GM23338 (cell line): ENCODE results near the gene MOB3C. TPM values are rescaled to one million over a fixed set of nuclear protein-coding genes. Genes with fewer than 3 reads are reported as not detected.

Experiments
- ATAC-seq: fragments of 200-7000 bp; cut with Tn5 transposase; 3 replicates; pipeline ENCODE4 v1.9.1; 2020
- DNase-seq: peaks from one replicate; pipeline ENCODE4 v3.0.0-alpha.2; 2015; ENCODE audit warnings: low spot score
- H2AFZ ChIP-seq: fragments of 200-600 bp; sonication (generic); 2 replicates; pipeline ENCODE4 v1.8.0; 2016; ENCODE audit warnings: antibody characterized with exemption, mild to moderate bottlenecking, moderate library complexity
- H3F3A ChIP-seq: fragments of 200-600 bp; sonication (generic); replicated peaks from 2 replicates; pipeline ENCODE4 v1.8.0; 2017; ENCODE audit warnings: antibody characterized with exemption, mixed run types, low read depth
- H3K27ac ChIP-seq: fragments of 200-600 bp; sonication (generic); 2 replicates; pipeline ENCODE4 v1.6.1; 2016; ENCODE audit warnings: low read depth
- H3K27me3 ChIP-seq: fragments of 200-600 bp; sonication (generic); 2 replicates; pipeline ENCODE4 v1.8.0; 2016; ENCODE audit warnings: mild to moderate bottlenecking, mixed run types, moderate library complexity; ENCODE audit not compliant: insufficient read depth
- H3K36me3 ChIP-seq: fragments of 200-600 bp; sonication (generic); 2 replicates; pipeline ENCODE4 v1.8.0; 2016; ENCODE audit warnings: mild to moderate bottlenecking; ENCODE audit not compliant: insufficient read depth
- H3K4me1 ChIP-seq: fragments of 200-600 bp; sonication (generic); 2 replicates; pipeline ENCODE4 v1.8.0; 2016; ENCODE audit warnings: mild to moderate bottlenecking, moderate library complexity; ENCODE audit not compliant: insufficient read depth
- H3K4me2 ChIP-seq: fragments of 200-600 bp; sonication (generic); 2 replicates; pipeline ENCODE4 v1.7.1; 2017; ENCODE audit warnings: mixed run types
- H3K4me3 ChIP-seq: fragments of 200-600 bp; sonication (generic); 2 replicates; pipeline ENCODE4 v1.6.1; 2016; ENCODE audit warnings: mixed run types
- H3K79me2 ChIP-seq: fragments of 200-600 bp; sonication (generic); replicated peaks from 2 replicates; pipeline ENCODE4 v1.8.0; 2017; ENCODE audit warnings: mild to moderate bottlenecking; ENCODE audit not compliant: insufficient read depth
- H3K9me2 ChIP-seq: fragments of 200-600 bp; sonication (generic); 2 replicates; pipeline ENCODE4 v1.8.0; 2017; ENCODE audit not compliant: insufficient read depth
- H4K20me1 ChIP-seq: fragments of 200-600 bp; sonication (generic); replicated peaks from 2 replicates; pipeline ENCODE4 v1.8.0; 2017; ENCODE audit warnings: mild to moderate bottlenecking; ENCODE audit not compliant: insufficient read depth
- H3K27ac Mint-ChIP-seq: 2 replicates; pipeline ENCODE4 v1.8.0; 2020; ENCODE audit warnings: inconsistent platforms, mild to moderate bottlenecking, moderate library complexity, mixed read lengths
- H3K27me3 Mint-ChIP-seq: 3 replicates; pipeline ENCODE4 v1.8.0; 2022; ENCODE audit warnings: low read depth, mild to moderate bottlenecking, moderate library complexity, mixed read lengths, inconsistent platforms; ENCODE audit not compliant: insufficient read depth, poor library complexity
- H3K36me3 Mint-ChIP-seq: 3 replicates; pipeline ENCODE4 v1.8.0; 2021; ENCODE audit warnings: low read depth, mild to moderate bottlenecking, inconsistent platforms, moderate library complexity, mixed read lengths
- H3K4me1 Mint-ChIP-seq: 3 replicates; pipeline ENCODE4 v1.8.0; 2020; ENCODE audit warnings: mild to moderate bottlenecking, inconsistent platforms, mixed read lengths
- H3K4me3 Mint-ChIP-seq: 3 replicates; pipeline ENCODE4 v1.8.0; 2021; ENCODE audit warnings: moderate library complexity, mild to moderate bottlenecking, inconsistent platforms, mixed read lengths
- H3K9me3 Mint-ChIP-seq: 3 replicates; pipeline ENCODE4 v1.8.0; 2020; ENCODE audit warnings: moderate library complexity, mild to moderate bottlenecking, inconsistent platforms, mixed read lengths
- CREB1 ChIP-seq: fragments of 250-450 bp; sonication (Bioruptor Pico); IDR thresholded peaks from 2 replicates; pipeline ENCODE4 v1.5.0; 2020; ENCODE audit warnings: low read depth, mild to moderate bottlenecking, moderate library complexity
- EZH2 ChIP-seq: fragments of 200-600 bp; sonication (generic); IDR thresholded peaks from one replicate; pipeline ENCODE4 v1.8.0; 2017; ENCODE audit warnings: antibody characterized with exemption, mild to moderate bottlenecking, low read depth; ENCODE audit not compliant: unreplicated experiment
- EZH2phosphoT487 ChIP-seq: fragments of 200-600 bp; sonication (generic); IDR thresholded peaks from one replicate; pipeline ENCODE4 v1.8.1; 2018; ENCODE audit warnings: antibody characterized with exemption; ENCODE audit not compliant: unreplicated experiment
- JUNB ChIP-seq: IDR thresholded peaks from one replicate; pipeline ENCODE4 v1.6.1; 2016; ENCODE audit warnings: antibody characterized with exemption; ENCODE audit not compliant: unreplicated experiment
- NANOG ChIP-seq: IDR thresholded peaks from 2 replicates; pipeline ENCODE4 v1.6.1; 2016; ENCODE audit warnings: antibody characterized with exemption, borderline replicate concordance
- POLR2AphosphoS5 ChIP-seq: IDR thresholded peaks from 2 replicates; pipeline ENCODE4 v1.6.1; 2016; ENCODE audit warnings: antibody characterized with exemption, low read depth
- ZNF114 ChIP-seq: fragments of 250-450 bp; sonication (Bioruptor Pico); IDR thresholded peaks from 2 replicates; pipeline ENCODE4 v1.5.0; 2020; ENCODE audit warnings: mild to moderate bottlenecking, moderate library complexity
- ZNF331 ChIP-seq: fragments of 250-450 bp; sonication (Bioruptor Pico); IDR thresholded peaks from 2 replicates; pipeline ENCODE4 v1.5.0; 2020; ENCODE audit warnings: low read depth, mild to moderate bottlenecking, moderate library complexity
- polyA plus RNA-seq: library from polyadenylated mRNA; unstranded; fragments of >200 nt; fragmentation: Nextera tagmentation; extraction: Ambion mirVana; gene quantifications from 2 replicates; pipeline ENCODE4 v1.2.1, GENCODE V29; 2016
- total RNA-seq: library from RNA; depleted of rRNA; stranded (reverse); fragments of >200 nt; shearing (Covaris generic); gene quantifications from 2 replicates; pipeline ENCODE4 v1.2.3, GENCODE V29; 2014
- TF ChIP-seq, protein P1 (sequence below), 2 experiments: fragments of 200-600 bp in 1 of 2; sonication (generic) in 1 of 2; conservative IDR thresholded peaks; 2 replicates each; pipeline versions ENCODE4 v1.5.1 to v1.6.1; 2016 to 2017; ENCODE audit warnings: antibody characterized with exemption in 2 of 2, low read depth in 2 of 2, mild to moderate bottlenecking in 2 of 2, moderate library complexity in 1 of 2
- TF ChIP-seq, protein P2 (sequence below): IDR thresholded peaks from one replicate; pipeline ENCODE4 v1.6.1; 2018; ENCODE audit warnings: antibody characterized with exemption; ENCODE audit not compliant: unreplicated experiment
- TF ChIP-seq, protein P3 (sequence below): IDR thresholded peaks from 2 replicates; pipeline ENCODE4 v1.6.1; 2016; ENCODE audit warnings: antibody characterized with exemption

MOB3C gene
- total and polyA plus RNA-seq, 2 experiments from 2014 or later = 1.1 to 6.2 TPM

DNA sequence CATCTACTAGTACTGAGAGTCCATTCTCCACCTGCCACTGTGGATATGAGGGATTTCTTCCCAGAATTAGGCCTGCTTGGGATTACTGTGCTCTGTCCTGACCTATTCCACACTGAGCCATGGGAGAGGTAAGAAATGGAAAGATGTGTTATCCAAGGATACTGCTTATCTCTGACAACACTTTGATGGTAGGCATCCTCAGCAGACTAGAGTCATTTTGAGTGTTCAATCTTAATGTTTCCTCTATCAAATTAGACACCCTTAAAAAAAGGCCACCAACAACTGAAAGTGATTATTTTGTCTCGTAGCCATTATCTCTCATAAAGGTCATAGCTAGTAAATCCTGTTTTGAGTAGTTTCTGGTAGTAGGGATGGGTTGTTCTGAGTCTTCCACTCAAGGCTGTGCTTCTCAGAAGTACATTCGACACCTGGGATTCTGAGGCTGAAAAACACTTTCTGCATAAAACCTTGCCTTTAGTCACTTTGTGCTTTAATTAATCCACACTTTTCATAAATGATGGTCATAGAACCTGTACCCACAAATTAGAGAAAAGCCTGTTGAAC lies 42.8 kb upstream of the MOB3C start (continued):
- no peak for TF ChIP-seq JUNB
- no peak for TF ChIP-seq ZNF114 (CRISPR knock-in tag)
- TF ChIP-seq ZNF331 = no peak
- no peak for TF ChIP-seq CREB1

DNA sequence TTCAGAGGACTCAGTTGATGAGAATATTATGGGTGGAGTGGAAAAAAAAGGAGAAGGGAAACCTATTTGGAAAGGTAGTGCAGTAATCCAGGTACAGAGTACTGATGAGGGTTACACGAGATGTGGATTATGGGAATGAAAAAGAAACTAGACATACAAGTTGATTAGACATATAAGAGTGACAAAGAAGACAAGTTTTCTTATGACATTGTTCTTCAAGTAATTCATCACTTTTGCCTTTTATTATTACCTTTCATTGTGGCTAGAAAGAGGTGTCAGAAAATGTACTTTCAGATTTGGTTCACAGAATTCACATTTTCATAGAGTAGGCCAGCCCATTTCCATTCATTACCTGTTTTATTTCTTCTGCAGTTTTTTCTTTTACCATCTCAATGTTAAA lies 41.2 kb upstream of the MOB3C start:
- H3K27me3 ChIP-seq = no peaks in the 10 kb centered on the region

DNA sequence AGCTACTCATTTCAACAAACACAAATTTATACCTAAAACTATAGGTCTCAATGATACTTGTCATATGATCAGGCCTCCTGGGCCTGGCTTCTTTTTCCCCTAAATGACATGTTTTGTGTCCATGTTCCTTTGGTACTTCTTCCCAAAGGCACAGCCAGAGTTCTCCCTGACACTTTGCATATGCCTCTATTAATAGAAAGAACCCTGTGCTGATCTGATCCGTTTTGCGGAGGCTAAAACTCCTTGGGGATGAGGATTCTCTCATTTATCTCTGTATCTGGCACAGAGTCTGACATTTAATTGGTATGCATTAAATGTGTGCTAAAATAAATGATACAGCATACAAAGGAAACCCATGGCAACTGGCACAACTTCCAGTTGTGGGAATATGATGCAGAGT lies 40.0 kb upstream of the MOB3C start:
- Histone ChIP-seq H3K27ac (no peak overlapping the region), H3K36me3 (peaks cover 14% of the 10 kb centered on the region), H3K27me3 (no peaks in the 10 kb centered on the region), H4K20me1 (0 out of 2 replicates have a peak, but pooled peaks cover 11% of the 10 kb centered on the region), H3K4me1 (no peaks in the 10 kb centered on the region), H3K9me2 (no peaks in the 10 kb centered on the region), H3K4me2 (no peak overlapping the region), H2AFZ (no peak overlapping the region), H3F3A (no peaks in the 10 kb centered on the region), H3K4me3 (no peak overlapping the region), H3K79me2 (0 out of 2 replicates have a peak, but pooled peaks cover 4% of the 10 kb centered on the region)
- Mint-ChIP-seq H3K27me3 (no peaks in the 10 kb centered on the region), H3K9me3 (no peaks in the 10 kb centered on the region), H3K36me3 (peaks cover 35% of the 10 kb centered on the region), H3K27ac (no peak overlapping the region), H3K4me3 (no peak overlapping the region), H3K4me1 (no peaks in the 10 kb centered on the region)
- DNase-seq (no peak), ATAC-seq (no peak)
- TF ChIP-seq NANOG = no peak
- TF ChIP-seq, protein P1, sequence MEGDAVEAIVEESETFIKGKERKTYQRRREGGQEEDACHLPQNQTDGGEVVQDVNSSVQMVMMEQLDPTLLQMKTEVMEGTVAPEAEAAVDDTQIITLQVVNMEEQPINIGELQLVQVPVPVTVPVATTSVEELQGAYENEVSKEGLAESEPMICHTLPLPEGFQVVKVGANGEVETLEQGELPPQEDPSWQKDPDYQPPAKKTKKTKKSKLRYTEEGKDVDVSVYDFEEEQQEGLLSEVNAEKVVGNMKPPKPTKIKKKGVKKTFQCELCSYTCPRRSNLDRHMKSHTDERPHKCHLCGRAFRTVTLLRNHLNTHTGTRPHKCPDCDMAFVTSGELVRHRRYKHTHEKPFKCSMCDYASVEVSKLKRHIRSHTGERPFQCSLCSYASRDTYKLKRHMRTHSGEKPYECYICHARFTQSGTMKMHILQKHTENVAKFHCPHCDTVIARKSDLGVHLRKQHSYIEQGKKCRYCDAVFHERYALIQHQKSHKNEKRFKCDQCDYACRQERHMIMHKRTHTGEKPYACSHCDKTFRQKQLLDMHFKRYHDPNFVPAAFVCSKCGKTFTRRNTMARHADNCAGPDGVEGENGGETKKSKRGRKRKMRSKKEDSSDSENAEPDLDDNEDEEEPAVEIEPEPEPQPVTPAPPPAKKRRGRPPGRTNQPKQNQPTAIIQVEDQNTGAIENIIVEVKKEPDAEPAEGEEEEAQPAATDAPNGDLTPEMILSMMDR (conservative IDR thresholded peaks at IDR 0.05; ENCODE audit: low read depth in 2 of 2) = no peak
- TF ChIP-seq, protein P2, sequence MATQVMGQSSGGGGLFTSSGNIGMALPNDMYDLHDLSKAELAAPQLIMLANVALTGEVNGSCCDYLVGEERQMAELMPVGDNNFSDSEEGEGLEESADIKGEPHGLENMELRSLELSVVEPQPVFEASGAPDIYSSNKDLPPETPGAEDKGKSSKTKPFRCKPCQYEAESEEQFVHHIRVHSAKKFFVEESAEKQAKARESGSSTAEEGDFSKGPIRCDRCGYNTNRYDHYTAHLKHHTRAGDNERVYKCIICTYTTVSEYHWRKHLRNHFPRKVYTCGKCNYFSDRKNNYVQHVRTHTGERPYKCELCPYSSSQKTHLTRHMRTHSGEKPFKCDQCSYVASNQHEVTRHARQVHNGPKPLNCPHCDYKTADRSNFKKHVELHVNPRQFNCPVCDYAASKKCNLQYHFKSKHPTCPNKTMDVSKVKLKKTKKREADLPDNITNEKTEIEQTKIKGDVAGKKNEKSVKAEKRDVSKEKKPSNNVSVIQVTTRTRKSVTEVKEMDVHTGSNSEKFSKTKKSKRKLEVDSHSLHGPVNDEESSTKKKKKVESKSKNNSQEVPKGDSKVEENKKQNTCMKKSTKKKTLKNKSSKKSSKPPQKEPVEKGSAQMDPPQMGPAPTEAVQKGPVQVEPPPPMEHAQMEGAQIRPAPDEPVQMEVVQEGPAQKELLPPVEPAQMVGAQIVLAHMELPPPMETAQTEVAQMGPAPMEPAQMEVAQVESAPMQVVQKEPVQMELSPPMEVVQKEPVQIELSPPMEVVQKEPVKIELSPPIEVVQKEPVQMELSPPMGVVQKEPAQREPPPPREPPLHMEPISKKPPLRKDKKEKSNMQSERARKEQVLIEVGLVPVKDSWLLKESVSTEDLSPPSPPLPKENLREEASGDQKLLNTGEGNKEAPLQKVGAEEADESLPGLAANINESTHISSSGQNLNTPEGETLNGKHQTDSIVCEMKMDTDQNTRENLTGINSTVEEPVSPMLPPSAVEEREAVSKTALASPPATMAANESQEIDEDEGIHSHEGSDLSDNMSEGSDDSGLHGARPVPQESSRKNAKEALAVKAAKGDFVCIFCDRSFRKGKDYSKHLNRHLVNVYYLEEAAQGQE = no peak
- TF ChIP-seq, protein P3, sequence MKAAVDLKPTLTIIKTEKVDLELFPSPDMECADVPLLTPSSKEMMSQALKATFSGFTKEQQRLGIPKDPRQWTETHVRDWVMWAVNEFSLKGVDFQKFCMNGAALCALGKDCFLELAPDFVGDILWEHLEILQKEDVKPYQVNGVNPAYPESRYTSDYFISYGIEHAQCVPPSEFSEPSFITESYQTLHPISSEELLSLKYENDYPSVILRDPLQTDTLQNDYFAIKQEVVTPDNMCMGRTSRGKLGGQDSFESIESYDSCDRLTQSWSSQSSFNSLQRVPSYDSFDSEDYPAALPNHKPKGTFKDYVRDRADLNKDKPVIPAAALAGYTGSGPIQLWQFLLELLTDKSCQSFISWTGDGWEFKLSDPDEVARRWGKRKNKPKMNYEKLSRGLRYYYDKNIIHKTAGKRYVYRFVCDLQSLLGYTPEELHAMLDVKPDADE = no peak
- TF ChIP-seq POLR2AphosphoS5 = no peak
- TF ChIP-seq CREB1 = no peak
- TF ChIP-seq EZH2phosphoT487 = no peak
- TF ChIP-seq JUNB = no peak
- TF ChIP-seq ZNF114 (CRISPR knock-in tag) = no peak

More for the DNA sequence above, 41.2 kb upstream of the MOB3C start:
- TF ChIP-seq EZH2 = no peak
- DNase-seq (no peak), ATAC-seq (no peak)
- 0 out of 2 replicates have a peak, but pooled peaks cover 11% of the 10 kb centered on the region for H4K20me1 ChIP-seq
- no peak overlapping the region for H3K27ac Mint-ChIP-seq
- H2AFZ ChIP-seq = no peak overlapping the region
- H3K4me3 Mint-ChIP-seq = no peak overlapping the region
- H3K4me3 ChIP-seq = no peak overlapping the region
- H3K9me3 Mint-ChIP-seq = no peaks in the 10 kb centered on the region
- H3K79me2 ChIP-seq = 0 out of 2 replicates have a peak, but pooled peaks cover 4% of the 10 kb centered on the region
- H3K36me3 ChIP-seq = peaks cover 11% of the 10 kb centered on the region
- no peaks in the 10 kb centered on the region for H3F3A ChIP-seq
- peaks cover 26% of the 10 kb centered on the region for H3K36me3 Mint-ChIP-seq
- H3K27ac ChIP-seq = no peak overlapping the region
- no peaks in the 10 kb centered on the region for H3K27me3 Mint-ChIP-seq
- no peaks in the 10 kb centered on the region for H3K4me1 Mint-ChIP-seq
- H3K9me2 ChIP-seq = no peaks in the 10 kb centered on the region
- no peaks in the 10 kb centered on the region for H3K4me1 ChIP-seq
- no peak overlapping the region for H3K4me2 ChIP-seq
